MM.1S (cell line): Measurements from ENCODE around the gene ZYG11A.

Source experiments
- DNase-seq: peaks from one replicate; pipeline ENCODE4 v3.0.0-alpha.2; 2015
- H2AFZ ChIP-seq: fragments of 300-600 bp; sonication (generic); 2 replicates; pipeline ENCODE4 v1.6.0; 2016; ENCODE audit warnings: antibody characterized with exemption, low read length
- H3F3A ChIP-seq: fragments of 300-600 bp; sonication (generic); 2 replicates; pipeline ENCODE4 v1.6.1; 2016; ENCODE audit warnings: mild to moderate bottlenecking, antibody characterized with exemption, low read length, moderate library complexity, mixed read lengths; ENCODE audit not compliant: insufficient read depth
- H3K27ac ChIP-seq: fragments of 300-600 bp; sonication (generic); 2 replicates; pipeline ENCODE4 v1.5.1; 2016; ENCODE audit warnings: mild to moderate bottlenecking, low read length
- H3K27me3 ChIP-seq: fragments of 300-600 bp; sonication (generic); replicated peaks from 2 replicates; pipeline ENCODE4 v1.6.0; 2016; ENCODE audit warnings: low read length; ENCODE audit not compliant: insufficient read depth
- H3K36me3 ChIP-seq: fragments of 300-600 bp; sonication (generic); replicated peaks from 2 replicates; pipeline ENCODE4 v1.6.1; 2016; ENCODE audit warnings: mild to moderate bottlenecking, low read length, mixed read lengths; ENCODE audit not compliant: insufficient read depth
- H3K4me1 ChIP-seq: fragments of 300-600 bp; sonication (generic); 2 replicates; pipeline ENCODE4 v1.6.1; 2016; ENCODE audit warnings: low read length, mixed read lengths
- H3K4me2 ChIP-seq: fragments of 300-600 bp; sonication (generic); 2 replicates; pipeline ENCODE4 v1.6.0; 2016; ENCODE audit warnings: low read depth, low read length
- H3K4me3 ChIP-seq: fragments of 300-600 bp; sonication (generic); 2 replicates; pipeline ENCODE4 v1.5.1; 2016; ENCODE audit warnings: low read length, mixed read lengths
- H3K79me2 ChIP-seq: fragments of 300-600 bp; sonication (generic); 2 replicates; pipeline ENCODE4 v1.6.1; 2016; ENCODE audit warnings: mixed run types, low read length, mixed read lengths
- H3K9ac ChIP-seq: fragments of 300-600 bp; sonication (generic); 2 replicates; pipeline ENCODE4 v1.6.1; 2016; ENCODE audit warnings: low read length, mixed read lengths
- H3K9me2 ChIP-seq: fragments of 300-600 bp; sonication (generic); replicated peaks from 2 replicates; pipeline ENCODE4 v1.6.1; 2016; ENCODE audit warnings: mild to moderate bottlenecking, low read length, mixed read lengths; ENCODE audit not compliant: insufficient read depth
- H3K9me3 ChIP-seq: fragments of 300-600 bp; sonication (generic); replicated peaks from 2 replicates; pipeline ENCODE4 v1.6.1; 2016; ENCODE audit warnings: mild to moderate bottlenecking, low read length, mixed read lengths; ENCODE audit not compliant: insufficient read depth
- H4K20me1 ChIP-seq: fragments of 300-600 bp; sonication (generic); 2 replicates; pipeline ENCODE4 v1.6.1; 2016; ENCODE audit warnings: mild to moderate bottlenecking, low read length, moderate library complexity, mixed read lengths; ENCODE audit not compliant: insufficient read depth
- CTCF ChIP-seq: fragments of 300-600 bp; sonication (generic); IDR thresholded peaks from 2 replicates; pipeline ENCODE4 v1.5.1; 2016; ENCODE audit warnings: antibody characterized with exemption, low read length, mixed read lengths
- EZH2 ChIP-seq: fragments of 300-600 bp; sonication (generic); optimal IDR thresholded peaks from 2 replicates; pipeline ENCODE3; 2017; ENCODE audit warnings: low read depth, mild to moderate bottlenecking, antibody characterized with exemption, low read length, mixed read lengths
- EZH2phosphoT487 ChIP-seq: fragments of 300-600 bp; sonication (generic); IDR thresholded peaks from 2 replicates; pipeline ENCODE4 v1.6.1; 2018; ENCODE audit warnings: antibody characterized with exemption, low read length

Gene ZYG11A

GRCh38 chr1:52899445-52899894 is 56.9 kb downstream of the ZYG11A start:
- H3K36me3 ChIP-seq = no peaks in the 10 kb centered on the region
- H2AFZ ChIP-seq = no peak overlapping the region
- no peak overlapping the region for H3K4me2 ChIP-seq
- TF ChIP-seq EZH2phosphoT487 = no peak
- TF ChIP-seq EZH2 = no peak
- no peak for TF ChIP-seq CTCF
- no peak overlapping the region for H3K9ac ChIP-seq
- DNase-seq = no peak
- H3K27me3 ChIP-seq = no peaks in the 10 kb centered on the region
- no peaks in the 10 kb centered on the region for H3K9me3 ChIP-seq
- H3K79me2 ChIP-seq = no peaks in the 10 kb centered on the region
- H3K4me3 ChIP-seq = no peak overlapping the region
- no peaks in the 10 kb centered on the region for H3K9me2 ChIP-seq
- H3K4me1 ChIP-seq = no peaks in the 10 kb centered on the region
- no peak overlapping the region for H3K27ac ChIP-seq
- no peaks in the 10 kb centered on the region for H3F3A ChIP-seq
- no peaks in the 10 kb centered on the region for H4K20me1 ChIP-seq

GRCh38 chr1:52900402-52900801 is 57.8 kb downstream of the ZYG11A start:
- TF ChIP-seq EZH2phosphoT487 (no peak), CTCF (no peak), EZH2 (no peak)
- Histone ChIP-seq H2AFZ (no peak overlapping the region), H3K79me2 (no peaks in the 10 kb centered on the region), H3K9me2 (no peaks in the 10 kb centered on the region), H3K4me1 (no peaks in the 10 kb centered on the region), H3K4me2 (no peak overlapping the region), H3K4me3 (no peak overlapping the region), H4K20me1 (no peaks in the 10 kb centered on the region), H3K27me3 (no peaks in the 10 kb centered on the region), H3F3A (no peaks in the 10 kb centered on the region), H3K36me3 (no peaks in the 10 kb centered on the region), H3K27ac (no peak overlapping the region), H3K9me3 (no peaks in the 10 kb centered on the region), H3K9ac (no peak overlapping the region)
- no peak for DNase-seq

GRCh38 chr1:52901384-52901783 is 58.8 kb downstream of the ZYG11A start:
- Histone ChIP-seq H3K4me3 (no peak overlapping the region), H3K4me1 (no peaks in the 10 kb centered on the region), H4K20me1 (no peaks in the 10 kb centered on the region), H3K36me3 (no peaks in the 10 kb centered on the region), H2AFZ (no peak overlapping the region), H3K79me2 (no peaks in the 10 kb centered on the region), H3K9ac (no peak overlapping the region), H3K9me3 (no peaks in the 10 kb centered on the region), H3K4me2 (no peak overlapping the region), H3K27ac (no peak overlapping the region), H3K27me3 (no peaks in the 10 kb centered on the region), H3F3A (no peaks in the 10 kb centered on the region), H3K9me2 (no peaks in the 10 kb centered on the region)
- DNase-seq = no peak
- TF ChIP-seq CTCF (no peak), EZH2 (no peak), EZH2phosphoT487 (no peak)
